HFF-Myc (cell line): ENCODE results near the gene COMP.
"Not testable (repeated sequence)": the region's sequence is repeated elsewhere in the genome, so short reads cannot be mapped to it uniquely, and the experiment has no call there.

Experiments used
- DNase-seq: peaks from one replicate; pipeline ENCODE4 v3.0.0-alpha.2; 2011; ENCODE audit warnings: low read depth; ENCODE audit errors: extremely low read depth
- H3K4me3 ChIP-seq: replicated peaks from 2 replicates; pipeline ENCODE4 v1.5.1; 2011; ENCODE audit warnings: low read depth, mild to moderate bottlenecking, control low read depth, low read length
- TF ChIP-seq, protein P1 (sequence below): IDR thresholded peaks from 2 replicates; pipeline ENCODE4 v1.5.1; 2012; ENCODE audit warnings: mild to moderate bottlenecking, low read depth, low read length, control low read depth; ENCODE audit errors: missing control alignments

COMP gene

DNA sequence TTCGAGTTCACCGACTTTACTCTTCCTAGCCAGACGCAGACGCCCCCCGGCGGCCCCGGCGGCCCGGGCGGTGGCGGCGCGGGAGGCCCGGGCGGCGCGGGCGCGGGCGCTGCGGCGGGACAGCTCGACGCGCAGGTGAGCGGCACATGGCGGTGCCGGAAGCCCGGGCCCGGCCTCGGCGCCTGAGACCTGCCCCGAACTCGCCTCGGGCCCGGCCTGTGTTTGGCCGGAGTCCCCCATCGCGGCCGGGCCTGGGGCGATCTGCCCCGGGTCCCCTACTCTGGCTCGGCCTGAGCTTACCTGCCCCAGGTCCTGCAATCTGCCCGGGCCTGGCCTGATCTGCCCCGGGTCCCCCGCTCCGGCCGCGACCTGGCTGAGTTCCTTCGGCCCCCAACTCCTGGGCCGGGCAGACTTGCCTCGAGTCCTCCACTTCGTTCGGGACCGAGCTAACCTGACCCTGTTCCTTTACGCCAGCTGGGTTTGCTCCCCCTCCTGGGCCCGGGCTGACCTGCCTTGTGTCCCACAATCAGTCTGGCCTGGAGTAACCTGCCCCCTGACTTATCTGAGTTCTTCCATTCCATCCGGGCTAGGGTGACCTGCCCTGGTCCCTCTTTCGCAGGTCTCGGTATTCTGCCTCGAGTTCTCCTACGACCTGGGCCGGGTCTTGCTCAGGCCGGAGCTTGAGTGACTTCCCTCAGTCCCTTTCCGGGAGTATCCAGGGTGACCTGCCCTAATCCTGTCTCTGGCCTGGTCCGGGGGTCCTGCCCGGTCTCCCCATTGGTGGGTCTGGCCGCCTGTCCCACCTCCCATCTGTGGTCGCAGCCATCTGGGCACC is 41.4 kb upstream of the COMP start:
- TF ChIP-seq, protein P1, sequence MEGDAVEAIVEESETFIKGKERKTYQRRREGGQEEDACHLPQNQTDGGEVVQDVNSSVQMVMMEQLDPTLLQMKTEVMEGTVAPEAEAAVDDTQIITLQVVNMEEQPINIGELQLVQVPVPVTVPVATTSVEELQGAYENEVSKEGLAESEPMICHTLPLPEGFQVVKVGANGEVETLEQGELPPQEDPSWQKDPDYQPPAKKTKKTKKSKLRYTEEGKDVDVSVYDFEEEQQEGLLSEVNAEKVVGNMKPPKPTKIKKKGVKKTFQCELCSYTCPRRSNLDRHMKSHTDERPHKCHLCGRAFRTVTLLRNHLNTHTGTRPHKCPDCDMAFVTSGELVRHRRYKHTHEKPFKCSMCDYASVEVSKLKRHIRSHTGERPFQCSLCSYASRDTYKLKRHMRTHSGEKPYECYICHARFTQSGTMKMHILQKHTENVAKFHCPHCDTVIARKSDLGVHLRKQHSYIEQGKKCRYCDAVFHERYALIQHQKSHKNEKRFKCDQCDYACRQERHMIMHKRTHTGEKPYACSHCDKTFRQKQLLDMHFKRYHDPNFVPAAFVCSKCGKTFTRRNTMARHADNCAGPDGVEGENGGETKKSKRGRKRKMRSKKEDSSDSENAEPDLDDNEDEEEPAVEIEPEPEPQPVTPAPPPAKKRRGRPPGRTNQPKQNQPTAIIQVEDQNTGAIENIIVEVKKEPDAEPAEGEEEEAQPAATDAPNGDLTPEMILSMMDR, result no peak
- peak overlapping the region; percentile 89 for H3K4me3 ChIP-seq
- DNase-seq, result no peak

DNA sequence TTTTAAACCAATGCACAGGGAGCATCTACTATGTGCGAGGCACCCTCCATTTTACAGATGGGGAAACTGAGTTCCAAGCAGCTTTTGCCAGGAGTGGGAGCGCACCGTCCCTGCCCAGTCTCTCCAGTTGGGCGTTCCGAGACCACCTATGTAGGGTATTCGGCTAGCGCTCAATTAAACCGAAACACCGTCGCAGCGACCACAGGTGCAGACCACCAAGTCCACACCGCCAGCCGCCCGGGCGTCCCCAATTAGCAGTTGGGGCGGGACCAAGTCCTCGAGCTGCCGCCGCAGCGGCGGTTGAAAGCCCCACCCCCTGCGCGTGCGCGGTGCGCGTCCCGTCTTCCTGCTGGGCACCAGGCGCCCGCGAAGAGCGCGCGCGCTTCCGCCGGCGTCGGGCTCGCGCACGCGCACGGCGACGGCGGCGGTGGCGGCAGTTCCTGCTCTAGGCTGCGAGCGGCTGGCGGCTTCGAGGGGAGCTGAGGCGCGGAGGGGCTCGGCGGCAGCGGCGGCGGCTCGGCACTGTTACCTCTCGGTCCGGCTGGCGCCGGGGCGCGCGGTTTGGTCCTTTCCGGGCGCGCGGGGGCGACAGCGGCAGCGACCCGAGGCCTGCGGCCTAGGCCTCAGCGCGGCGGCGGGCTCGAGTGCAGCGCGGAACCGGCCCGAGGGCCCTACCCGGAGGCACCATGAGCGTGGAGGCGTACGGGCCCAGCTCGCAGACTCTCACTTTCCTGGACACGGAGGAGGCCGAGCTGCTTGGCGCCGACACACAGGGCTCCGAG is 40.6 kb upstream of the COMP start, which contains the start of gene UPF1:
TSS of gene UPF1 (plus strand) at position 436 of the 782 bp plus-strand sequence. CDS start at position 687, 251 bp downstream.
- DNase-seq, result peak; percentile 57
- H3K4me3 ChIP-seq, result peak within 1 kb of the TSS; percentile 89
- TF ChIP-seq, protein P1, result no peak

DNA sequence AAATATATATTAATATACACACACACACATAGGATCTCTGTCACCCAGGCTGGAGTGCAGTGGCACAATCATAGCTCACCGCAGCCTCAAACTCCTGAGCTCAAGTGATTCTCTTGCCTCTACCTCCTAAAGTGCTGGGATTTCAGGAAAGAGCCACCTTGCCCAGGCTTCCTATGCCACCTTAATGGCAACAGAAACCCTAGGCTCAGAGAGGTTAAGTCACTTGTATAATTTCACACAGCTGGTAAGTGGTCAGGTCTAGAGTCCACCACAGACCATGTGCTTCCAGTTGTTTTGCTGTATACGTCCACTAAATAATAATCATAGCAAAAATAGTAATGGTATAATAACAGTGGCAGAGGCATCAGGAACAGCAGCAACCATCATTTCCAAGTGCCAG is 39.4 kb upstream of the COMP start:
- TF ChIP-seq, protein P1, result no peak
- no peak for DNase-seq
- no peak overlapping the region for H3K4me3 ChIP-seq

DNA sequence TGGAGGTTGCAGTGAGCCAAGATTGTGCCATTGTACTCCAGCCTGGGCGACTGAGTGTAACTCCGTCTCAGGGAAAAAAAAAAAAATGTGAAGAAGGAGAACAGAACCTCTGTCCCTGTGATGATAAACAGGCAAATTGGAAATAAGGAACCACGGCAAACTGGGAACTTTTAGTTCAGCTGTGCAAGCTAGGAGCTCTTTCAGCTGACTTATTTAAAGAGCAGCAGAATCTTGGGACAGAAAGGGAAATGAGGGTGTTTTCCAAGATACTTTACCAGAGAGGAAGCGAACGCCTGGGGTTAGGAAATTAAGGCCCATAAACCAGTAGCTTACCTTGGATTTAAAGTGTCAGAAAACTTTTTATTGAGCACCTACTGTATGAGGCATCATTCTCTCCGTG is 37.7 kb upstream of the COMP start:
- TF ChIP-seq, protein P1, result no peak
- H3K4me3 ChIP-seq, result no peak overlapping the region
- DNase-seq, result no peak

DNA sequence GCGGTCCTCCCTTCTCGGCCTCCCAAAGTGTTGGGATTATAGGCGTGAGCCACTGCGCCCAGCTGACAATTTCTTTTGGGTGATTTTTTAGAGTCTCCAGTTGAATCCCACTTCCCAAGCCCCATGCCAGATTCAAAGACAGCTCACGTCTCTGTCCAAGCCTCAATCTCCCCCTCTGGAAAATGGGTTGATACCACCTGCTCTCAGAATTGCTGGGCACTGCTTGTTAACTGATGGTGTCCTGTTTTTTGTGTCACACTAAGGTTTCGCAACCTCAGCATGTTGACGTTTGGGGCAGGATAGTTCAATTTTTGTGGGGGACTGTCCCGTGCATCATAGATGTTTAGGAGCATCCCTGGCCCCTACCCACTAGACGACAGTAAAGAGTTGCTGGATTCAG is 26.5 kb upstream of the COMP start:
- H3K4me3 ChIP-seq, result no peak overlapping the region
- TF ChIP-seq, protein P1, result no peak
- no peak for DNase-seq

DNA sequence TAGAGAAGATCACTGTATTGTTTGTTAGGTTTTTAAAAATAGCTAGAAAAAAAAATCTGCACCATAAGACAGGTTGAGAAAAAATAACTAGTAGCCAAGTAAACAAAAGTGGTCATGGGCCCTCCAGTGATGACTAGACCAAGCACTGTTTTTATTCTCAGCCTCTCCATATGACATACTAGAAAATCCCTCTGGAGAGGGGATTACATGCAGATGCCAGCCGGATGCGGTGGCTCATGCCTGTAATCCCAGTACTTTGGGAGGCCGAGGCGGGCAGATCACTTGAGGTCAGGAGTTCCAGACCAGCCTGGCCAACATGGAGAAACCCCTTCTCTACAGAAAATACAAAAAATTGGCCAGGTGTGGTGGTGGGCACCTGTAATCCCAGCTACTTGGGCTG is 25.5 kb upstream of the COMP start:
- not testable (repeated sequence) for H3K4me3 ChIP-seq, DNase-seq

DNA sequence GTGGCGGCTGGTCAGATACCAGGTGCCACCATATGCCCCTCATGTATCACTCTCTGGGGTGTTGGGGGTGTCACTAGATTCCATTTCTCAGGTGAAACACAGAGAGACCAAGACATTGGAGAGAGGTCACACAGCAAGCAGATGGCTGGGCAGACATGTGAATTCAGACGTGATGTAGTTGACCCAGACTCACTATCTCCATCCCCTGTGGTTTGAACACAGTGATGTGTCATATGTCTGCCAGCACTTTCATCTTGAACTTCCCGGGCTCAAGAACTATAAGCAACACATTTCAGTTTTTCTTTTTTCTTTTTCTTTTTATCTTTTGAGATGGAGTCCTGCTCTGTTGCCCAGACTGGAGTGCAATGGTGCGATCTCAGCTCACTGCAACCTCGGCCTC is 24.6 kb upstream of the COMP start:
- no peak for DNase-seq
- H3K4me3 ChIP-seq, result no peak overlapping the region

More for the DNA sequence above, 24.6 kb upstream of the COMP start:
- TF ChIP-seq, protein P1, result no peak
